T-cell (primary cell): ENCODE results near the gene GPC5. TPM values are rescaled to one million over a fixed set of nuclear protein-coding genes. Genes with fewer than 3 reads are reported as not detected.

ENCODE experiments used
- ATAC-seq, 4 experiments: fragments of 200-7000 bp in 3 of 4; fragments of 150-1000 bp in 1 of 4; cut with Tn5 transposase; replicated peaks in 1 of 4; 1 replicate in 3 of 4; 2 replicates in 1 of 4; pipeline ENCODE4 v1.10.0; 2021; ENCODE audit warnings: moderate library complexity in 3 of 4, mild to moderate bottlenecking in 2 of 4, moderate number of reproducible peaks in 1 of 4
- CTCF ChIA-PET, 2 donors: fragments of 300-600 bp; sonication (Branson Sonifier 250); formaldehyde crosslinking; loops; one replicate each; lab custom pipeline; 2022; ENCODE audit warnings: antibody characterized with exemption in 2 of 2; lab: Charles Lee
- POLR2A ChIA-PET, 2 donors: fragments of 300-600 bp; sonication (Branson Sonifier 250); formaldehyde crosslinking; loops; one replicate each; lab custom pipeline; 2022; ENCODE audit warnings: antibody characterized with exemption in 2 of 2; lab: Charles Lee
- DNase-seq, 35 experiments: peaks; one replicate each; pipeline versions ENCODE4 v3.0.0 to v3.0.0-alpha.2; 2013 to 2023
- H3K27ac ChIP-seq: one replicate; pipeline ENCODE4 v1.5.1; 2013; ENCODE audit warnings: low read length
- H3K27me3 ChIP-seq, 2 experiments: replicated peaks in 1 of 2; 1 replicate in 1 of 2; 2 replicates in 1 of 2; pipeline versions ENCODE4 v1.6.1 to v1.7.0; 2013; ENCODE audit warnings: low read length in 1 of 2, mixed read lengths in 1 of 2; ENCODE audit not compliant: control insufficient read depth in 2 of 2, insufficient read depth in 2 of 2; ENCODE audit errors: extremely low read depth in 1 of 2
- H3K36me3 ChIP-seq, 2 donors: 1 replicate in 1 of 2; 2 replicates in 1 of 2; pipeline versions ENCODE4 v1.6.1 to v1.7.0; 2013; ENCODE audit warnings: low read length in 1 of 2; ENCODE audit not compliant: control insufficient read depth in 2 of 2, insufficient read depth in 1 of 2; ENCODE audit errors: extremely low read depth in 1 of 2
- H3K4me1 ChIP-seq, 2 experiments: 1 replicate in 1 of 2; 2 replicates in 1 of 2; pipeline versions ENCODE4 v1.6.1 to v1.7.0; 2013; ENCODE audit warnings: low read length in 2 of 2, mixed read lengths in 1 of 2; ENCODE audit not compliant: insufficient read depth in 2 of 2, control insufficient read depth in 1 of 2; ENCODE audit errors: extremely low read depth in 1 of 2
- H3K4me3 ChIP-seq, 2 donors: 1 replicate in 1 of 2; 2 replicates in 1 of 2; pipeline versions ENCODE4 v1.5.1 to v1.7.0; 2013; ENCODE audit warnings: mild to moderate bottlenecking in 2 of 2, low read length in 1 of 2, moderate library complexity in 1 of 2; ENCODE audit not compliant: control insufficient read depth in 1 of 2; ENCODE audit errors: extremely low read depth in 1 of 2
- H3K9me3 ChIP-seq: 2 replicates; pipeline ENCODE4 v1.7.0; 2013
- H3K27ac Mint-ChIP-seq, 2 donors: one replicate each; pipeline ENCODE4 v1.8.0; 2020 to 2021; ENCODE audit warnings: mild to moderate bottlenecking in 2 of 2, mixed read lengths in 2 of 2
- H3K27me3 Mint-ChIP-seq, 2 donors: one replicate each; pipeline ENCODE4 v1.8.0; 2021 to 2022; ENCODE audit warnings: mixed read lengths in 2 of 2
- H3K36me3 Mint-ChIP-seq: one replicate; pipeline ENCODE4 v1.8.0; 2021; ENCODE audit warnings: mixed read lengths
- H3K4me1 Mint-ChIP-seq, 3 donors: one replicate each; pipeline ENCODE4 v1.8.0; 2020 to 2022; ENCODE audit warnings: mixed read lengths in 3 of 3, mild to moderate bottlenecking in 1 of 3
- H3K4me3 Mint-ChIP-seq, 3 donors: one replicate each; pipeline ENCODE4 v1.8.0; 2020 to 2022; ENCODE audit warnings: mild to moderate bottlenecking in 3 of 3, mixed read lengths in 3 of 3, moderate library complexity in 3 of 3
- H3K9me3 Mint-ChIP-seq, 3 donors: one replicate each; pipeline ENCODE4 v1.8.0; 2020 to 2022; ENCODE audit warnings: mixed read lengths in 3 of 3
- WGBS: methylation state at CpG from one replicate; pipeline ENCODE4 v1.1.5; 2013; ENCODE audit warnings: missing lambda C conversion rate; ENCODE audit not compliant: insufficient coverage; 5-methylcytosine and 5-hydroxymethylcytosine counted together
- total RNA-seq, 35 experiments: library from RNA in 6 of 35; stranded (reverse) in 6 of 35; fragments of 120-200 nt in 1 of 35; gene quantifications; one replicate each; pipeline versions ENCODE4 v1.2.1 to v1.2.4 and lab custom pipeline; 2013 to 2026

Gene GPC5
- total RNA-seq, 5 donors from 2014 or later (not counting 1 experiment from before 2014, with no cell fraction given), result 0.12 to 0.39 (median 0.26) TPM

GRCh38 chr13:91909617-91910016, 511.2 kb downstream of the GPC5 start:
- Histone ChIP-seq H3K9me3 (no peaks in the 10 kb centered on the region), H3K36me3 (no peaks in the 10 kb centered on the region), H3K27me3 (no peaks in the 10 kb centered on the region), H3K27ac (no peak overlapping the region), H3K4me1 (no peaks in the 10 kb centered on the region), H3K4me3 (no peak overlapping the region)
- CTCF ChIA-PET, result no interaction called here
- DNase-seq (no peak), ATAC-seq (no peak)
- Mint-ChIP-seq H3K4me3 (no peak overlapping the region), H3K9me3 (peaks cover 0 to 4% (median 4%) of the 10 kb centered on the region in 3 donors), H3K27ac (no peak overlapping the region), H3K36me3 (no peaks in the 10 kb centered on the region), H3K4me1 (no peaks in the 10 kb centered on the region), H3K27me3 (no peaks in the 10 kb centered on the region)
- no CpG with 5 or more reads among the region's 2 CpGs for WGBS
- POLR2A ChIA-PET, result no interaction called here

DNA sequence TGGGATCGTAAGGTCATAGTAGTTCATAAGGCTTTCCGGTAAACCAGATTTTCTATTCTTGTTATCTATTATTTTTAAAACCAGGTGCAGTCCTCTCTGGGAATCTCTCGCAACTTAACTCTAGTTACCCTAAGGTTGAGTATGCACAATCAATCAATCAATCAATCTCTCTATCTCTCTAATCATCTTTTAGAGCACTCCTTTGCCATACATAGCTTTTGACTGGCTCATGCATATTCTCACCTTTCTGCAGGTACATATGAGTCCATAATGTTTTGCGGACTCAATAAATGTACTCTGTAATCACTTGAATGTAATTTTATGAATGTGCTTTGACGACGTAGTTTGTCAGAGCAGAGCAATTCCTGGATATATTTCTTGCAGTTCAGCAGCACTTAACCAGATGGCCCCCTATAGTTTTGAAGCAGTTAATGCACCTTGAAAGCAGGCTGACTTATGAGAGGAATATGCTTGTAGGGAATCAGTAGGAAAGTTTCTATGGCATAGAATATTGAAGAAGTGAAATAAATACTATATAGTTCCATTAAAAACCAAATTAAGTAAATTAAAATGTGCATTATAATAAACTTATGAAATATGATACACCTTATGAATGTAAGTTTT, 524.7 kb downstream of the GPC5 start:
- Histone ChIP-seq H3K36me3 (no peaks in the 10 kb centered on the region), H3K27ac (no peak overlapping the region), H3K9me3 (no peaks in the 10 kb centered on the region), H3K27me3 (no peaks in the 10 kb centered on the region), H3K4me1 (no peaks in the 10 kb centered on the region), H3K4me3 (no peak overlapping the region)
- Mint-ChIP-seq H3K9me3 (peaks cover 3 to 13% (median 11%) of the 10 kb centered on the region in 3 donors), H3K27ac (no peak overlapping the region), H3K4me3 (no peak overlapping the region), H3K4me1 (no peaks in the 10 kb centered on the region), H3K36me3 (no peaks in the 10 kb centered on the region), H3K27me3 (no peaks in the 10 kb centered on the region)
- 83% methylated on average over 4 of the region's 6 CpGs for WGBS
- CTCF ChIA-PET, result no interaction called here
- DNase-seq (no peak), ATAC-seq (no peak)
- POLR2A ChIA-PET, result no interaction called here

- no peaks in the 10 kb centered on the region for H3K36me3 ChIP-seq
- no peak overlapping the region for H3K27ac Mint-ChIP-seq
- H3K4me1 Mint-ChIP-seq, result no peaks in the 10 kb centered on the region
- no peaks in the 10 kb centered on the region for H3K4me1 ChIP-seq
- H3K9me3 ChIP-seq, result no peaks in the 10 kb centered on the region
- no peak overlapping the region for H3K27ac ChIP-seq
- ChIA-PET POLR2A (no interaction called here), CTCF (no interaction called here)
- DNase-seq (no peak), ATAC-seq (no peak)
- H3K27me3 Mint-ChIP-seq, result no peaks in the 10 kb centered on the region
- no peak overlapping the region for H3K4me3 ChIP-seq
- peaks cover 0 to 10% (median 8%) of the 10 kb centered on the region in 3 donors for H3K9me3 Mint-ChIP-seq
- WGBS, result no CpG with 5 or more reads among the region's 1 CpG
- H3K27me3 ChIP-seq, result no peaks in the 10 kb centered on the region
- no peaks in the 10 kb centered on the region for H3K36me3 Mint-ChIP-seq
- no peak overlapping the region for H3K4me3 Mint-ChIP-seq
Measured at GRCh38 chr13:91930687-91931086, 532.3 kb downstream of the GPC5 start.

DNA sequence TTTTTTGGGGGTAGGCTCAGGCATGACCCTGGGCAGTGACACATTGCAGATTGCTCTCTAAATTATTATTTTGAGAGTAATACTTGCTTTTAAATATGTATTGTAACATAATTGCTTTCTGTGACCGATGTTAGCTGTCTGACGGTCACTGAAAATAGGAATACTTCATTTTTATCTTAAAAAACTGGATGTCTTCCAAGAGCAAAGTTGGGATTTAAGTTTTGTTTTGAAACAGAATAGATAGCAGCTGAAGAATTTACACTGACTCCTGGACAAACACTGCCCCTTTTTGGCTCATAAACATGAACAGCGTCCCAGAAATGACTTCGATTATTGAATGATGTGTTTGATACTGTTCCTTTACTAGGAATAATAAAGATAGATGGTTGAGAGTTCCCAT, 535.9 kb downstream of the GPC5 start:
- no peaks in the 10 kb centered on the region for H3K4me1 ChIP-seq
- Mint-ChIP-seq H3K4me1 (no peaks in the 10 kb centered on the region), H3K27ac (no peak overlapping the region), H3K27me3 (no peaks in the 10 kb centered on the region), H3K9me3 (peaks cover 4 to 20% (median 6%) of the 10 kb centered on the region in 3 donors), H3K36me3 (no peaks in the 10 kb centered on the region), H3K4me3 (no peak overlapping the region)
- DNase-seq, result no peak
- ChIA-PET POLR2A (no interaction called here), CTCF (no interaction called here)
- no peak overlapping the region for H3K27ac ChIP-seq
- no peaks in the 10 kb centered on the region for H3K27me3 ChIP-seq
- H3K9me3 ChIP-seq, result no peaks in the 10 kb centered on the region
- WGBS, result no CpG with 5 or more reads among the region's 4 CpGs
- ATAC-seq, result no peak
- H3K36me3 ChIP-seq, result no peaks in the 10 kb centered on the region
- H3K4me3 ChIP-seq, result no peak overlapping the region

GRCh38 chr13:91946498-91947070, 548.2 kb downstream of the GPC5 start:
- Mint-ChIP-seq H3K4me3 (no peak overlapping the region), H3K36me3 (no peaks in the 10 kb centered on the region), H3K27me3 (no peaks in the 10 kb centered on the region), H3K27ac (no peak overlapping the region), H3K9me3 (peaks cover 0 to 10% (median 0%) of the 10 kb centered on the region in 3 donors), H3K4me1 (no peaks in the 10 kb centered on the region)
- CTCF ChIA-PET, result interaction anchor here in 1 of 2 donors (0.6 kb wide), 1 partner anchor 221 kb away, joined by 3 read pairs; no protein-coding TSS in a partner anchor
- WGBS, result no CpG with 5 or more reads among the region's 7 CpGs
- no peaks in the 10 kb centered on the region for H3K27me3 ChIP-seq
- POLR2A ChIA-PET, result no interaction called here
- H3K36me3 ChIP-seq, result no peaks in the 10 kb centered on the region
- DNase-seq (no peak), ATAC-seq (no peak)
- H3K4me1 ChIP-seq, result no peaks in the 10 kb centered on the region
- no peak overlapping the region for H3K4me3 ChIP-seq
- H3K27ac ChIP-seq, result no peak overlapping the region
- no peaks in the 10 kb centered on the region for H3K9me3 ChIP-seq

DNA sequence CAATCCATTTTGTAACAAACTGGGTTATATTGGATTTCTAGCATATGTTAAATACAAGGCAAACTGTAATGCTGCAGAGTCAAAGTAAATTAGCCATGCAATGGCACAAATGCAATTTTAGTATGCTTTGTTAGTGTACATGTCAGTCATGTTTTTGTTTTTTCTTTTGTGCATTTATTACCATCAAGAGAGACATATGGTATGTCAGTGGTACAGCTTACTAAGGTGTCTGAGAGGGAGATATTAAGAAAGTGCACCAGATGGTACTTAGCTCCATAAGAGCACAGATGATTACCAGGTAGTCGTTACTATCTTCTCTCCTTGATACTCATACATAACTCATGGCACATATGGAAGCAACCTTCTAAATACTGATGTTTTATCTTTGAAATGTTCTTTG, 550.3 kb downstream of the GPC5 start:
- Mint-ChIP-seq H3K27me3 (no peaks in the 10 kb centered on the region), H3K27ac (no peak overlapping the region), H3K4me1 (no peaks in the 10 kb centered on the region), H3K4me3 (no peak overlapping the region), H3K9me3 (peaks cover 0 to 10% (median 0%) of the 10 kb centered on the region in 3 donors), H3K36me3 (no peaks in the 10 kb centered on the region)
- no peaks in the 10 kb centered on the region for H3K27me3 ChIP-seq
- no peak for ATAC-seq
- no peaks in the 10 kb centered on the region for H3K9me3 ChIP-seq
- no peak overlapping the region for H3K4me3 ChIP-seq
- H3K27ac ChIP-seq, result no peak overlapping the region
- no CpG with 5 or more reads among the region's 1 CpG for whole genome bisulfite sequencing
- ChIA-PET CTCF (no interaction called here), POLR2A (no interaction called here)
- DNase-seq, result no peak
- no peaks in the 10 kb centered on the region for H3K36me3 ChIP-seq
- no peaks in the 10 kb centered on the region for H3K4me1 ChIP-seq
